Measurements from ENCODE around the gene ATP8B3.

Gene ATP8B3

DNA sequence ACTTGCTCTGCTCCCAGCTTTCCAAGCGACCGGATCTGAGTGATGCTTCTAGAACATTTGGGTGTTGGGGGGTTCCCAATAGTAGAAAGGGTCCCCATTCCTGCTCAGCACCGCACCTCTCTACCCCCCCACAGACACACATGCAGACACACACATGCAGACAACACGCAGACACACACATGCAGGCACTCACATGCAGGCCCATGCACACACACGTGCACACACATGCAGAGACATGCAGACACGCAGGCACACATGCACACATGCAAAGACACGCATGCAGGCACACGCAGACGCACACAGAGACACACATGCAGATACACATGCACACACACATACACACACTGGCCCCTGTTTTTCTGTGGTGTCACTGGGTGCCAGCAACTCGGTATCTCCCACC, 34.9 kb downstream of the ATP8B3 start:
- no peak for TF ChIP-seq FOXM1 (IDR thresholded peaks at IDR 0.05; ENCODE audit: borderline replicate concordance, low read depth)

DNA sequence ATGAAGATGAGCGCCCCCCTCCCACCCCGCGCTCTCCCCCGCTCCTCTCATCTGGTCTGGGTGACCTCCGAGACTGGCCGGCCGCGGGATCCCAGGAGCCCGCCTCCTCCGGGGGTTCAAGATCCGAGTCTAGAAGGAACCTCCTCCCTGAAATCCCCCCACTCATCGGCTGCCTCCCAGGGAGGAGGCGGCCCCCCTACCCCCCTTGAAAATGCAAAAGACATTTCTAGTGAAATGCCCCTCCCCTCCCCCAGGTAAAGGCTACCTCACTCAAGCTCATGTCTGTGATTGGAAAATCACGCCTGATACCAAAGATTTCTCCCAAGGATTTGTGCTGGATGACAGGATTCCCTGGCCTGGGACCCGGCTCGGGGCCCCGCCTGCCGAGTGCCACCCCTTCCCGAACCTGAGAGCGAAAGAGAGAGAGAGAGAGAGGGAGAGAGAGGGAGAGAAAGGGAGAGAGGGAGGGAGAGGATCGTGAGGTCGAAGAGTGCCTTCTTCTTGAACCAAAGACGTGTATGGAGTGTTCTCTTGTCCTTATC, 35.4 kb downstream of the ATP8B3 start:
- TF ChIP-seq REST (IDR thresholded peaks at IDR 0.05; ENCODE audit: low read depth): no peak
- TF ChIP-seq TCF12 (IDR thresholded peaks at IDR 0.05; ENCODE audit: low read depth): no peak
- TF ChIP-seq TEAD4 (IDR thresholded peaks at IDR 0.05): no peak
- no peak for TF ChIP-seq RAD21 (IDR thresholded peaks at IDR 0.05; ENCODE audit: low read depth)

- TF ChIP-seq YY1 (IDR thresholded peaks at IDR 0.05; ENCODE audit: low read depth) (no peak), REST (IDR thresholded peaks at IDR 0.05; ENCODE audit: low read depth) (no peak), EP300 (IDR thresholded peaks at IDR 0.05; ENCODE audit: borderline replicate concordance) (no peak), RAD21 (IDR thresholded peaks at IDR 0.05; ENCODE audit: low read depth) (no peak), FOXM1 (IDR thresholded peaks at IDR 0.05; ENCODE audit: borderline replicate concordance, low read depth) (no peak), CEBPB (IDR thresholded peaks at IDR 0.05) (no peak), NFIC (IDR thresholded peaks at IDR 0.05) (no peak), MAX (IDR thresholded peaks at IDR 0.05) (no peak), TCF12 (IDR thresholded peaks at IDR 0.05; ENCODE audit: low read depth) (no peak), TAF1 (IDR thresholded peaks at IDR 0.05; ENCODE audit: low read depth) (no peak), CREB1 (IDR thresholded peaks at IDR 0.05; ENCODE audit: low read depth) (no peak), TEAD4 (IDR thresholded peaks at IDR 0.05) (no peak), ZBTB7A (IDR thresholded peaks at IDR 0.05; ENCODE audit: low read depth) (no peak)
- TF ChIP-seq, protein P1, sequence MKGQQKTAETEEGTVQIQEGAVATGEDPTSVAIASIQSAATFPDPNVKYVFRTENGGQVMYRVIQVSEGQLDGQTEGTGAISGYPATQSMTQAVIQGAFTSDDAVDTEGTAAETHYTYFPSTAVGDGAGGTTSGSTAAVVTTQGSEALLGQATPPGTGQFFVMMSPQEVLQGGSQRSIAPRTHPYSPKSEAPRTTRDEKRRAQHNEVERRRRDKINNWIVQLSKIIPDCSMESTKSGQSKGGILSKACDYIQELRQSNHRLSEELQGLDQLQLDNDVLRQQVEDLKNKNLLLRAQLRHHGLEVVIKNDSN (IDR thresholded peaks at IDR 0.05): no peak
These were observed 36.0 kb downstream of the ATP8B3 start for GRCh38 chr19:1775951-1776605.

GRCh38 chr19:1774989-1775772, 36.9 kb downstream of the ATP8B3 start:
- 0 out of 2 replicates have a peak, but pooled peaks have one; percentile 11 for TF ChIP-seq RAD21 (IDR thresholded peaks at IDR 0.05; ENCODE audit: low read depth)
- TF ChIP-seq CREB1 (IDR thresholded peaks at IDR 0.05; ENCODE audit: low read depth): no peak

DNA sequence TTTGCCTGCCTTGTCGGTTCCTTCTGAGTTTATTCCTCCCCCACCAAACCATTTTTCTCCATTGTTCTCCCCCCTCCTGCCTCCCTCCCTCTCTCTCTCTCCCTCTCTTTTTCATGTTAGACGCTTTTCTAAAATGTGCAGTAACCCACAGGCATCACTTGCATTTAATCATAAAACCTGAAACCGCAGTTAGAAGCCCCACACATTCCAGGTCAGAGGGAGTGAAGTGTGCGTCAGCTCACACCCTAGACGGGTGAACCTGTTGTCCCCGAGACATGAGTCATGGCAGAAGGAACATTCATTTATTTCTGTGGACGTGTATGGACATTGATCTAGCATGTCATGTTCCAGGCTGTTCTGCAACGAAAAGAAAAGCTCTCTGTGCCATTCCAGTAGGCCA, 38.9 kb downstream of the ATP8B3 start:
- TF ChIP-seq CREB1 (IDR thresholded peaks at IDR 0.05; ENCODE audit: low read depth): no peak
- TF ChIP-seq YY1 (IDR thresholded peaks at IDR 0.05; ENCODE audit: low read depth): no peak
- no peak for TF ChIP-seq TCF12 (IDR thresholded peaks at IDR 0.05; ENCODE audit: low read depth)
- no peak for TF ChIP-seq EGR1 (IDR thresholded peaks at IDR 0.05)
- TF ChIP-seq RAD21 (IDR thresholded peaks at IDR 0.05; ENCODE audit: low read depth): no peak
- no peak for TF ChIP-seq TAF1 (IDR thresholded peaks at IDR 0.05; ENCODE audit: low read depth)
- no peak for TF ChIP-seq EP300 (IDR thresholded peaks at IDR 0.05; ENCODE audit: borderline replicate concordance)
- TF ChIP-seq NFIC (IDR thresholded peaks at IDR 0.05): no peak
- no peak for TF ChIP-seq CEBPB (IDR thresholded peaks at IDR 0.05)
- no peak for TF ChIP-seq MAX (IDR thresholded peaks at IDR 0.05)

DNA sequence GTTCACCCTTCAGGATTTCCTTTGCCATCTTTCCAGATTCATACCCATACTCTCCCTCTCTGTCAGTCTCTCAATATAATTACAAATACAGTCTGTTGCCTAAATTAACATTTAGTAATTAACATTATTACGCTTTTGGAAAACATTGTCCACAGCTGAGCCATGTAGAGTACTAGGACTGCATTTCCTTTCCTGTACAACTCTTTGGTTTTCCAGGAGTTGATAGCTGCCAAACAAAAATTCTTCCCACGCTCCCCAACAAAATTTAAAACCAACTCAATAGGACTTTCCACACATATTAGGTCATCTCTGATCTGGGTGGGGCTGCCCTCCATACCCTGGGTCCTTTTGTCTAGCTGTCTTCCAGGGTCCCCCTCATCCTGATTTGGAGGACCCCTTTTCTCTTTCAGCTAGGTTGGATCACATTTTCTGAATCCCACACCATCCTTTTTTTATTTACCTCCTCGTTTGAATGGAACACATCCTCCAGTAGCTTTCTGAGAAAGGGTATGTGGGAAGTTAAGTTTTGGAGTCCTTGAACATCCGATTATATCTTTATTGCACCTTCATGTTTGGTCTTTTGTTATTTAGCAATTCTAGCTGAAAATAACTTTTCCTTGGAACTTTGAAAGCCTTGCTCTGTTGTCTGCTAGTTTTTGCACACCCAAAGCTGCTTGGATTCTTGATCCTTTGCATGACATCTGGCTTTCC, 41.1 kb downstream of the ATP8B3 start:
- TF ChIP-seq CEBPB (IDR thresholded peaks at IDR 0.05) (no peak), YY1 (IDR thresholded peaks at IDR 0.05; ENCODE audit: low read depth) (no peak), FOXM1 (IDR thresholded peaks at IDR 0.05; ENCODE audit: borderline replicate concordance, low read depth) (no peak), CREB1 (IDR thresholded peaks at IDR 0.05; ENCODE audit: low read depth) (no peak), REST (IDR thresholded peaks at IDR 0.05; ENCODE audit: low read depth) (no peak), TAF1 (IDR thresholded peaks at IDR 0.05; ENCODE audit: low read depth) (no peak), EGR1 (IDR thresholded peaks at IDR 0.05) (no peak), MAX (IDR thresholded peaks at IDR 0.05) (no peak)

Data from Ishikawa (cell line).